Fibroblast of the aortic adventitia (primary cell): ENCODE results near the gene CAPN2. TPM values are rescaled to one million over a fixed set of nuclear protein-coding genes. Genes with fewer than 3 reads are reported as not detected.

Experiments
- DNase-seq: peaks from one replicate; pipeline ENCODE4 v3.0.0-alpha.2; 2010; ENCODE audit warnings: low read depth
- H3K4me3 ChIP-seq: 2 replicates; pipeline ENCODE4 v1.5.1; 2011; ENCODE audit warnings: low read depth, mild to moderate bottlenecking, control low read depth, low read length, moderate library complexity
- CTCF ChIP-seq: IDR thresholded peaks from 2 replicates; pipeline ENCODE4 v1.5.1; 2011; ENCODE audit warnings: mild to moderate bottlenecking, low read length, control low read depth, inconsistent platforms; ENCODE audit not compliant: insufficient read depth
- total RNA-seq: library from RNA; depleted of rRNA; stranded (reverse); fragments of >200 nt; gene quantifications from 2 replicates; pipeline ENCODE4 v1.2.3, GENCODE V29; 2012; ENCODE audit warnings: low replicate concordance

The CAPN2 gene
- total RNA-seq, 1 donor, result 481 TPM

- no peak for TF ChIP-seq CTCF
- H3K4me3 ChIP-seq, result no peak overlapping the region
- DNase-seq, result no peak
These were observed 5.5 kb downstream of the CAPN2 start for GRCh38 chr1:223717695-223718363.

DNA sequence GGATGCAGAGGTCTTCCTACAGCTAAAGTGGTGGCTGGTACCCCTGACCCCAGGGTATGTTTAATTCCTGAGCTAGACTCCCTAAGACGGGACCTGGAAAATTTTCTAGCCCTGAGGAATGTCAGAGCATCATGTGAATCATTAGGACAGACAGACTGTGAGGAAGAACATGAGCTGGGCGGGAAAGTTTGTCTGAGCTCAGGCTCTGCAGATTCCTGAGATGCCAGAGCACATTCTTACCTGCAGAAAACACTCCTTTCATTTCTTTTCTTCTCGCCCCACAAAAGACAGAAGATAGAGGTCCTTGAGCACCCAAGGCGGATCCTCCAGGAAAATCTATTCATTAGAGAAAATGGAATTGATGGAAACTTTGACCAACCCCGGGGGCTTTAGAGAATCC, 6.5 kb downstream of the CAPN2 start:
- no peak for TF ChIP-seq CTCF
- DNase-seq, result no peak
- no peak overlapping the region for H3K4me3 ChIP-seq

DNA sequence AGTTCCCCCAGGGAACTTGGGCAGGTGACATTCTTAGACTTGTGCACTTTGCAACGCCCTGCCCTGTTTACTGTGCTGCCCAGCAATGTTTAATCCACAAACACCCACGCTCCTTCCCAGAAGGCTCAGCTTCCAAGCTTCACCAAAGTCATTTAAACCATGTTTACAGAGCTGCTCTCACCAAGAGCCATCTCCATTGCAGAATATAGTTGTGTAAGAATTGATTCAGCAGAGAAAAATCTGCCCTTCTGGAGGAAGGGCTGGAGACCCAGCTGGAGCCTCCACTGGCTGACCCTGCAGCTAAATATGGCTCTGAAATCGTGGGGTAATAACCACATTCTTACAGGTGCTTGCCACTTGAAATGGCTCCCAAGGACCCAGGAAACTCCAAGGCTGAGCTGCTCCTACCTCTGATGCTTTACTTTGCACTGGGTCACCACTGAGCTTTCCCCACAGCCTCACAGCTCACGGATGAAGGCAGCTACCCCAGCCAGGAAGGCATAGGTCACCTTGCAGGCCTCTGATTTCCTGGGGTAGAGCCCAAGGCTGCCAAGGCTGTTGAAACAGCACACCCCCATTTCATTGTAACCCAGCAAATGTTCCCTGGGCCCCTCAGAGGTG, 8.7 kb downstream of the CAPN2 start:
- no peak overlapping the region for H3K4me3 ChIP-seq
- DNase-seq, result peak; percentile 77
- no peak for TF ChIP-seq CTCF

DNA sequence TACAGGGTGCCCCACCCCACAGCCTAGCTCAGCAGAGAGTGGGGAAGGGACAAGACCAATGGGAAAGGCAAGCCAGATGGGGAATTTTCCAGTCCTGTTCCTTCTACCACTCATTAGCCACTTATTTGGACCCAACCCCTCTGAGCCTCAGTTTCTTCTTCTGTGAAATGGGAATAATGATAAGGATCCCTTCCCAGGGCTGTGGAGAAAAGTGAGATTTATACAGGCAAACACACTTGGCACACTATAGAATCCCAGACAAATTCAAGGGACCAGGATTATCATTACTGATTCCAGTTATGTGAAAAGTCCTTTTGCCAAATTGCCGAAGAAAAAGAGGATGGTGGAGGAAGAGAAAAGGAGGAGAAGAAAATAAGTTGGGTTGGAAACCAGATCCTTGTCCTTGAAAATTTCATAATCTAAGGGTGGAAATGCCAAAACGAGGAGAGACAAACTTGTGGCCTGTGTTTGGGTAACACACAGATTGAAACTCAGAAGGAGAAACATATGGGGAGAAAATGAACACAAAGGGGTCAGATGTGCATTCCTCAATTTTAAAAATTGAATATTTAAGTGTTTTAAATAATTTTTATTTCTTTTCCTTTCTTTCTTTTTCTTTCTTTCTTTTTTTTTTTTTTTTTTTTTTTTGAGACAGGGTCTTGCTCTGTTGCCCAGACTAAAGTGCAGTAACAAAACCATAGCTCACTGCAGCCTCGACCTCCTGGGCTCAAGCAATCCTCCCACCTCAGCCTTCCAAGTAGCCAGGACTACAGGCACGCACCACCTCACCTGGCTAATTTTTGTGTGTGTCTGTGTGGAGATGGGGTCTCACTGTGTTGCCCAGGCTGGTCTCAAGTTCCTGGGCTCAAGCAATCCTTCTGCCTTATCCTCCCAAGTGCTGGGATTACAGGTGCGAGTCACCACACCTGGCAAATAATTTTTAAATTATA, 9.6 kb downstream of the CAPN2 start:
- no peak for DNase-seq
- no peak overlapping the region for H3K4me3 ChIP-seq
- no peak for TF ChIP-seq CTCF

- no peak overlapping the region for H3K4me3 ChIP-seq
- no peak for DNase-seq
- no peak for TF ChIP-seq CTCF
These were observed 11.1 kb downstream of the CAPN2 start for GRCh38 chr1:223723351-223723904.

- no peak for DNase-seq
- no peak overlapping the region for H3K4me3 ChIP-seq
- no peak for TF ChIP-seq CTCF
These were observed 12.0 kb downstream of the CAPN2 start for GRCh38 chr1:223724376-223724775.
